HG02759 (cell line): ENCODE results near the gene TTC33.

ENCODE experiments used
- ATAC-seq: cut with Tn5 transposase; IDR thresholded peaks from one replicate; pipeline ENCODE4 v1.9.1; 2021; ENCODE audit warnings: mild to moderate bottlenecking, moderate library complexity; ENCODE audit not compliant: unreplicated experiment

Gene TTC33

DNA sequence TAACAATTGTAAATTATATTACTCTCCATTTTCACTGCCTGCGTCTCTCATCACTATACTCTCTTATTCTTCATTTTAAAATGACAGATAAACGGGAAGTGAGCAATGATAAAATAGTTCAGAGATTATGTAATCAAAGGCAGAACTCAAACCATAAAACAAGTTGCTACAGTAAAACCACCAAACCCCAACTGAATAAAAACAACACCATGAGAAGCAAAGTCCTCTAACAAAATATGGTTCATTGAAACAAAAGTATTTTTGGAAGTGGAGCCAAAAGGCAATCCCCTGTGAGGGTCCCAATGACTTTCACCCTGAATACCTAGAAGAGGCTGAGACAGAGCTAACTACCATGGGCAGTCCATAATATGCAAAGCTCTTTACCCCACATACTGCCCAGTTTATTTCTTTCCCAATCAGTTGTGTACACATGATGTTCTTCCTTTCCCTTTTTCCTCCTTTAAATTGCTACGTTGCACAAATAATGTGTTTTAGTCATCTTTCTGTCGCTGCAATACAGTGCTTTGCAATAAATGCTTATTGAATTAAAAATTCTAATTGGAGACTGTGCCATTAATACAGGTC is 140.1 kb downstream of the TTC33 start:
- ATAC-seq, result no peak

GRCh38 chr5:40614923-40615585 is 140.7 kb downstream of the TTC33 start:
- ATAC-seq, result no peak

- no peak for ATAC-seq
Observed at GRCh38 chr5:40614466-40614865, 141.3 kb downstream of the TTC33 start.

GRCh38 chr5:40607202-40607601 is 148.6 kb downstream of the TTC33 start:
- no peak for ATAC-seq

DNA sequence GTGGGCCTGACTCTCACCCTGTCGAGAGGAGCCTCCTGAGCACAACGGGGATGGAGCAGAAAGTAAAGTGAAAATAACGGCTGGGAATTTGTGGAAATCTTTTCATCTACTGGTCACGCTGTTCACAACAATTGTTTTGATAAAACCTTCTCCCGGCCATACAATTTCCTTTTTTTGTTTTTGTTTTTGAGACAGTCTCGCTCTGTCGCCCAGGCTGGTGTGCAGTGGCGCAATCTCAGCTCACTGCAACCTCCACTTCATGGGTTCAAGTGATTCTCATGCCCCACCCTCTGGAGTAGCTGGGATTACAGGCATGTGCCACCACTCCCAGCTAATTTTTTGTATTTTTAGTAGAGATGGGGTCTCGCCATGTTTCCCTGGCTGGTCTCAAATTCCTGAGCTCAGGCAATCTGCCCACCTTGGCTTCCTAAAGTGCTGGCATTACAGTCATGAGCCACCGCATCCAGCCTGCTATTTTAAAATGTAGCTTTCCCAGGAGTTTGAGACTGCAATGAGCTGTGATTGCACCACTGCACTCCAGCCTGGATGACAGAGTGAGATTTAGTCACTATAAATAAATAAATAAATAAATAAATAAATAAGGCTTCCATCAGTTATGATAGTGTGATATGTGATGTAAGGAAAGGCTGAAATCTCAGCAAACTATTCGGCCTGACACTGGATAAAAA is 149.5 kb downstream of the TTC33 start:
- no peak for ATAC-seq

- ATAC-seq, result no peak
Observed at GRCh38 chr5:40605295-40605958, 150.3 kb downstream of the TTC33 start.

DNA sequence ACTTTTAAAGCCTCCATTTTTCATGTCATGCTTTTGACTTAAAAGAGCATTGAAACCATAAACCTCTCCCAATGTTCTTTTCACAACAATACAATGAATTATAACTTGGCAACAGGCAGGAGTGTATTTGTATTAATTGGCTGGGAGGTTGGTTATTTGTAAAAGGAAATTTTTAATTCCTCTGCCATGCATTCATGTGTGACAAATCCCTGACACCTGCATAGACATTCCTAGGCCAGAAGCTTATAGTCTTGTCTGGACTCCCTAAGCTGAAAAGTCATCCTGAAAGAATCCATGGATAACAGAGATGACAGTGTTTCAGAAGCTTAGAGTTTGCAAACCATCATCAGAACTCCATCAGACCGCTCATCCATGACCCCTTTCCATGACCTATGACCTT is 152.4 kb downstream of the TTC33 start:
- ATAC-seq, result no peak

GRCh38 chr5:40601198-40601868 is 154.4 kb downstream of the TTC33 start:
- ATAC-seq, result no peak

- no peak for ATAC-seq
Observed at GRCh38 chr5:40600383-40600782, 155.4 kb downstream of the TTC33 start.

DNA sequence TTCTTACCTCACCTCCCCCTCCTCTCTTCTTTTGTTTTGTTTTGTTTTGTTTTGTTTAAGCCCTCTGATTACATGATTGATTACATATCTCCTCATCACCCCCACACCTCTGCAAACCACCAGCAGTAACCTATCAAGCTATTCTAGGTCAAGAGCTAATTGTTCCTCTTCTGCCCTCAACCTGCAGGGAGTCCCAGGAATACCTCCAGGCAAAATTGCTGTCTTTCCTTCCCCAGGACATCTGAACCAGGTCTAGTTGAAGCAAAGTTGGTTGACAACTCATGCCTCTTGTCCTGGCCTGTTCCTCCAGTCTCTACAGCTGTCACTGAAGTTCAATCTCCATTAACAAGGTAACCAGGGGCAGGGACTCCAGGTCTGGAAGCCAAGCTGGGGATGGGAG is 156.1 kb downstream of the TTC33 start:
- ATAC-seq, result no peak

DNA sequence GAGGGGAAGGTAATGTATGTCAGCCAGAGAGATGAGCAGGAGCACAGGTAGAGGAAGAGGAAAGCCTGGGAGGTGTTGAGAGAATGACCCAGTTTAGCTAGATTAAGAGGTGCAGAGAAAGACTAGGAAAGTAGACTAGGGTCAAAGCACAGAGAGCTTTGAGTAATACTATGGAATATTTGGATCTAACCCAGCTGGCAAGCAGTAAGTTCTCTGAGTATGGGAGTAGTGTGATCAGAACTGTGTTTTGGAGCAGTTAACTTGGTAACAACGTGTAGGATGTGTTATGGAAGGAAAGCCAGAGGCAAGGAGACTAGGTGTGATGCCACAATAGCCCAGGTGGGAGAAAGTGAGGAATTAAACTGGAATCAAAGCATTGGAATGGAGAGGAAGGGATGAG is 160.9 kb downstream of the TTC33 start:
- no peak for ATAC-seq

DNA sequence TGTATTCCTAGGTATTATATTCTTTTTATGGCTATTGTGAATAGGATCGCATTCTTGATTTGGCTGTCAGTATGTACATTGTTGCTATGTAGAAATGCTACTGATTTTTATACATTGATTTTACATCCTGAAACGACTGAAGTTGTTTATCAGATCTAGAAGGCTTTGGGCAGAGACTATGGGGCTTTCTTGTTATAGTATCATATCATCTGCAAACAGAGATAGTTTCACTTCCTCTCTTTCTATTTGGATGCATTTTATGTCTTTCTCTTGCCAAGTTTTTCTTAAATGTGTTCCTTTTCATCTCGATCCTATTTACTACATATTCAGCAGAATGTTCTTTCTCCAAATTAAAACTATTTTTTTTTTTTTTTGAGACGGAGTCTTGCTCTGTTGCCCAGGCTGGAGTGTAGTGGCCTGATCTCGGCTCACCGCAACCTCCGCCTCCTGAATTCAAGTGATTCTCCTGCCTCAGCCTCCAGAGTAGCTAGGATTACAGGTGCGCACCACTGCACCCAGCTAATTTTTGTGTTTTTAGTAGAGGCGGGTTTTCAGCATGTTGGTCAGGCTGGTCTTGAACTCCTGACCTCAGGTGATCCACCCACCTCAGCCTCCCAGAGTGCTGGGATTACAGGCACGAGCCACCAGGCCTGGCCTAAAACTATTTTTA is 163.9 kb downstream of the TTC33 start:
- ATAC-seq, result peak; percentile 92

- no peak for ATAC-seq
Observed at GRCh38 chr5:40587376-40587775, 168.4 kb downstream of the TTC33 start.

DNA sequence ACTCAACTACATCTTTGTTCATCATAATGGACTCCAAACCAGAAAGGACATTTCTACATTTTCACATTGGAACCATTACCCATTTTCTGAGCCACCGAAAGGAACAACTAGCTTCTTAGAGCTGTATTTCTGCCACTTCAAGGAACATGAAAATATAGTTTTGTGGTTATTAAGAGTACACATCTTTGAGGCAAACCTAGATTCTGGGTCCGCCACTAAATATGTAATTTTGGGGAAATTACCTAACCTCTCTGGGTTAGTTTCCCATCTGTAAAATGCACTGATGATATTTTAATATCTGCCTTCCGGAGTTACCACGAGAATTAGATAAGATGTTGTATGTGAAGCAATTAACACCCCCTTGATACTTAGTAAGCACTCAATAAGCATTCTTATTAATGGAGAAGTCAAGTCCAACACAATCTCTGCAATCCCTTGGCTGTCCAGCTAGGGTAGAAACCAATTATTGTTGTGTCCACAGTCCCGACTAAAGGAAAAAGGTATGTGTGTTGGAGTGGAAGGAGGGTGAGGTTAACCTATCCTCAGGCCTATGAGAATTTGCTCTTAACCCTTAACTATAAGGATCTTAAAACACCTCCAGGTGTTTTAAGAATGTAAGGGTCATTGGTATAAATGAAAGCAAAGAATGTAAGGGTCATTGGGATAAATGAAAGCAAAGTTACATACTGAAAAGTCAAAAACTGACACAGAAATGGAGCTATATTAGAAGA is 170.1 kb downstream of the TTC33 start:
- no peak for ATAC-seq

GRCh38 chr5:40584054-40584453 is 171.7 kb downstream of the TTC33 start:
- ATAC-seq, result no peak

GRCh38 chr5:40578501-40579451 is 177.0 kb downstream of the TTC33 start:
- ATAC-seq, result peak; percentile 97

DNA sequence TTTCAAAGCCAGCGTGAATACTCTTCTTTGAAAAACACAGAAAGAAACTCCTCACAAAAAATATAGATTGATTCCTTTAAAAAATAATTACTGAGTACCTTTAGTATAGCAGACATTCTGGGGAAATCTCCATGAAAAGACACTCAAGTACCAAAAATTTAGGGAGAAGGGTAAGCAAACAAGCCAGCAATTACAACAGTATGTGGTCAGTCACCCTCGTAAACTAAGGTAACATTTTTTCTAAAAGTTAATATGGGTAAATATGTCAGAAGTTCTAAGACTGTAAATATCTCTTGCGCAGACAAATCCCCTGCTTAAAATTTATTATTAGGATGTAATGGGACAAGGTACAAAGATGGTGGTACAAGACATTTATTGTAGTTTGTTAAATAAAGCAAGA is 178.0 kb downstream of the TTC33 start:
- no peak for ATAC-seq

GRCh38 chr5:40575921-40576320 is 179.8 kb downstream of the TTC33 start:
- no peak for ATAC-seq

- no peak for ATAC-seq
Observed at GRCh38 chr5:40575411-40575810, 180.3 kb downstream of the TTC33 start.
